Karpas-422 (cell line): ENCODE data around the gene EFNA5. TPM values are rescaled to one million over a fixed set of nuclear protein-coding genes. Genes with fewer than 3 reads are reported as not detected.

Experiments used
- DNase-seq: peaks from one replicate; pipeline ENCODE4 v3.0.0-alpha.2; 2015
- H2AFZ ChIP-seq: fragments of 200-600 bp; sonication (generic); 2 replicates; pipeline ENCODE4 v1.6.1; 2014; ENCODE audit warnings: antibody characterized with exemption, low read length, mixed read lengths
- H3K27ac ChIP-seq: fragments of 200-600 bp; sonication (generic); 2 replicates; pipeline ENCODE4 v1.5.1; 2014; ENCODE audit warnings: mild to moderate bottlenecking, low read length, moderate library complexity
- H3K27me3 ChIP-seq: fragments of 200-600 bp; sonication (generic); 2 replicates; pipeline ENCODE4 v1.6.1; 2014; ENCODE audit warnings: low read length, mixed read lengths
- H3K36me3 ChIP-seq: fragments of 200-600 bp; sonication (generic); 2 replicates; pipeline ENCODE4 v1.6.1; 2014; ENCODE audit warnings: low read length, mixed read lengths; ENCODE audit not compliant: insufficient read depth
- H3K4me1 ChIP-seq: fragments of 200-600 bp; sonication (generic); 2 replicates; pipeline ENCODE4 v1.6.1; 2014; ENCODE audit warnings: mild to moderate bottlenecking, low read length, mixed read lengths
- H3K4me2 ChIP-seq: fragments of 200-600 bp; sonication (generic); 2 replicates; pipeline ENCODE4 v1.6.1; 2014; ENCODE audit warnings: low read length, low read depth, mild to moderate bottlenecking; ENCODE audit not compliant: poor library complexity, severe bottlenecking
- H3K4me3 ChIP-seq: fragments of 200-600 bp; sonication (generic); 2 replicates; pipeline ENCODE4 v1.5.1; 2014; ENCODE audit warnings: mild to moderate bottlenecking, antibody characterized with exemption, low read length, mixed read lengths
- H3K79me2 ChIP-seq: fragments of 200-600 bp; sonication (generic); 2 replicates; pipeline ENCODE4 v1.6.1; 2014; ENCODE audit warnings: mild to moderate bottlenecking, low read length, mixed read lengths
- H3K9ac ChIP-seq: fragments of 200-600 bp; sonication (generic); 2 replicates; pipeline ENCODE4 v1.6.0; 2014; ENCODE audit warnings: low read length
- H3K9me2 ChIP-seq: fragments of 200-600 bp; sonication (generic), shearing (Covaris generic); replicated peaks from 2 replicates; pipeline ENCODE4 v1.6.0; 2014; ENCODE audit warnings: mild to moderate bottlenecking, low read length, moderate library complexity; ENCODE audit not compliant: insufficient read depth
- H3K9me3 ChIP-seq: fragments of 300-700, 200-600 bp; sonication (generic); 2 replicates; pipeline ENCODE4 v1.6.1; 2014; ENCODE audit warnings: low read length, mixed read lengths
- H4K20me1 ChIP-seq: fragments of 200-600 bp; sonication (generic); 2 replicates; pipeline ENCODE4 v1.6.1; 2014; ENCODE audit warnings: mild to moderate bottlenecking, antibody characterized with exemption, low read length, low read depth; ENCODE audit not compliant: insufficient read depth
- total RNA-seq: library from RNA; depleted of rRNA; stranded (reverse); fragments of >200 nt; shearing (Covaris generic); gene quantifications from 2 replicates; pipeline ENCODE4 v1.2.3, GENCODE V29; 2014; ENCODE audit warnings: low replicate concordance

The EFNA5 gene
- total RNA-seq, 1 experiment from 2014 or later, result not detected

- Histone ChIP-seq H3K9me2 (no peaks in the 10 kb centered on the region), H3K79me2 (no peaks in the 10 kb centered on the region)
- DNase-seq, result no peak
Observed at GRCh38 chr5:107601076-107601475, 69.7 kb downstream of the EFNA5 start.

GRCh38 chr5:107598958-107599357 lies 71.8 kb downstream of the EFNA5 start:
- Histone ChIP-seq H3K4me3 (no peak overlapping the region), H4K20me1 (no peaks in the 10 kb centered on the region), H3K27me3 (no peaks in the 10 kb centered on the region), H3K27ac (no peak overlapping the region), H3K4me1 (no peaks in the 10 kb centered on the region), H3K79me2 (no peaks in the 10 kb centered on the region), H3K9ac (no peak overlapping the region), H3K9me2 (no peaks in the 10 kb centered on the region), H3K36me3 (no peaks in the 10 kb centered on the region), H2AFZ (no peak overlapping the region), H3K9me3 (no peaks in the 10 kb centered on the region), H3K4me2 (no peak overlapping the region)
- no peak for DNase-seq

More at GRCh38 chr5:107601076-107601475, 69.7 kb downstream of the EFNA5 start:
- Histone ChIP-seq H3K27ac (no peak overlapping the region), H3K9me3 (no peaks in the 10 kb centered on the region), H3K9ac (no peak overlapping the region), H3K4me3 (no peak overlapping the region), H3K36me3 (no peaks in the 10 kb centered on the region), H3K4me1 (no peaks in the 10 kb centered on the region), H3K27me3 (no peaks in the 10 kb centered on the region), H4K20me1 (no peaks in the 10 kb centered on the region), H3K4me2 (no peak overlapping the region), H2AFZ (no peak overlapping the region)

- Histone ChIP-seq H3K9ac (no peak overlapping the region), H3K27ac (no peak overlapping the region), H3K4me1 (no peaks in the 10 kb centered on the region), H3K4me2 (no peak overlapping the region), H3K36me3 (no peaks in the 10 kb centered on the region), H2AFZ (no peak overlapping the region), H3K9me2 (no peaks in the 10 kb centered on the region), H3K79me2 (no peaks in the 10 kb centered on the region), H4K20me1 (no peaks in the 10 kb centered on the region), H3K9me3 (no peaks in the 10 kb centered on the region), H3K4me3 (no peak overlapping the region), H3K27me3 (no peaks in the 10 kb centered on the region)
- DNase-seq, result no peak
Observed at GRCh38 chr5:107597803-107598202, 72.9 kb downstream of the EFNA5 start.

GRCh38 chr5:107597247-107597646 lies 73.5 kb downstream of the EFNA5 start:
- H3K27ac ChIP-seq, result no peak overlapping the region
- no peaks in the 10 kb centered on the region for H3K9me2 ChIP-seq
- no peak overlapping the region for H3K4me3 ChIP-seq
- no peaks in the 10 kb centered on the region for H4K20me1 ChIP-seq
- H3K9ac ChIP-seq, result no peak overlapping the region
- H3K4me2 ChIP-seq, result no peak overlapping the region
- DNase-seq, result no peak
- H3K27me3 ChIP-seq, result no peaks in the 10 kb centered on the region
- no peaks in the 10 kb centered on the region for H3K79me2 ChIP-seq
- no peaks in the 10 kb centered on the region for H3K9me3 ChIP-seq
- no peaks in the 10 kb centered on the region for H3K4me1 ChIP-seq
- H2AFZ ChIP-seq, result no peak overlapping the region
- H3K36me3 ChIP-seq, result no peaks in the 10 kb centered on the region

- Histone ChIP-seq H3K4me1 (no peaks in the 10 kb centered on the region), H2AFZ (no peak overlapping the region), H3K9ac (no peak overlapping the region), H4K20me1 (no peaks in the 10 kb centered on the region), H3K27me3 (no peaks in the 10 kb centered on the region), H3K4me2 (no peak overlapping the region), H3K9me2 (no peaks in the 10 kb centered on the region), H3K4me3 (no peak overlapping the region), H3K27ac (no peak overlapping the region), H3K9me3 (no peaks in the 10 kb centered on the region), H3K79me2 (no peaks in the 10 kb centered on the region), H3K36me3 (no peaks in the 10 kb centered on the region)
- no peak for DNase-seq
Observed at GRCh38 chr5:107594253-107595045, 76.3 kb downstream of the EFNA5 start.

GRCh38 chr5:107593009-107593408 lies 77.7 kb downstream of the EFNA5 start:
- Histone ChIP-seq H3K27ac (no peak overlapping the region), H3K36me3 (no peaks in the 10 kb centered on the region), H3K4me1 (no peaks in the 10 kb centered on the region), H3K9me2 (no peaks in the 10 kb centered on the region), H3K4me2 (no peak overlapping the region), H3K4me3 (no peak overlapping the region), H3K27me3 (no peaks in the 10 kb centered on the region), H3K79me2 (no peaks in the 10 kb centered on the region), H2AFZ (no peak overlapping the region), H3K9ac (no peak overlapping the region), H3K9me3 (no peaks in the 10 kb centered on the region), H4K20me1 (no peaks in the 10 kb centered on the region)
- DNase-seq, result no peak

- Histone ChIP-seq H3K4me3 (no peak overlapping the region), H3K9me2 (no peaks in the 10 kb centered on the region), H3K9me3 (no peaks in the 10 kb centered on the region), H3K36me3 (no peaks in the 10 kb centered on the region), H2AFZ (no peak overlapping the region), H3K79me2 (no peaks in the 10 kb centered on the region), H3K4me1 (no peaks in the 10 kb centered on the region), H3K9ac (no peak overlapping the region), H4K20me1 (no peaks in the 10 kb centered on the region), H3K27ac (no peak overlapping the region), H3K27me3 (no peaks in the 10 kb centered on the region), H3K4me2 (no peak overlapping the region)
- no peak for DNase-seq
Observed at GRCh38 chr5:107592515-107592914, 78.2 kb downstream of the EFNA5 start.

- no peak overlapping the region for H3K9ac ChIP-seq
- H3K27ac ChIP-seq, result no peak overlapping the region
- H2AFZ ChIP-seq, result no peak overlapping the region
- no peaks in the 10 kb centered on the region for H3K9me2 ChIP-seq
- H4K20me1 ChIP-seq, result no peaks in the 10 kb centered on the region
- no peaks in the 10 kb centered on the region for H3K27me3 ChIP-seq
- H3K36me3 ChIP-seq, result no peaks in the 10 kb centered on the region
- H3K4me1 ChIP-seq, result no peaks in the 10 kb centered on the region
- no peak overlapping the region for H3K4me2 ChIP-seq
- no peak for DNase-seq
- no peaks in the 10 kb centered on the region for H3K9me3 ChIP-seq
- H3K4me3 ChIP-seq, result no peak overlapping the region
- no peaks in the 10 kb centered on the region for H3K79me2 ChIP-seq
Observed at GRCh38 chr5:107590686-107591085, 80.1 kb downstream of the EFNA5 start.
